Measurements from ENCODE around the gene USP24.

USP24 gene

GRCh38 chr1:55055951-55056631 lies 159.1 kb downstream of the USP24 start:
- no peak for DNase-seq (ENCODE audit: low read depth in 2 of 2)

GRCh38 chr1:55055084-55055882 lies 159.9 kb downstream of the USP24 start:
- no peak for DNase-seq (ENCODE audit: low read depth in 2 of 2)

- no peak for DNase-seq (ENCODE audit: low read depth in 2 of 2)
These were observed 160.8 kb downstream of the USP24 start for GRCh38 chr1:55054396-55054795.

GRCh38 chr1:55053265-55053954 lies 161.8 kb downstream of the USP24 start:
- DNase-seq (ENCODE audit: low read depth in 2 of 2), result no peak

- DNase-seq (ENCODE audit: low read depth in 2 of 2), result no peak
These were observed 162.7 kb downstream of the USP24 start for GRCh38 chr1:55052221-55053142.

GRCh38 chr1:55051621-55052020 lies 163.5 kb downstream of the USP24 start:
- no peak for DNase-seq (ENCODE audit: low read depth in 2 of 2)

- no peak for DNase-seq (ENCODE audit: low read depth in 2 of 2)
These were observed 164.0 kb downstream of the USP24 start for GRCh38 chr1:55051169-55051568.

GRCh38 chr1:55050283-55050682 lies 164.9 kb downstream of the USP24 start:
- DNase-seq (ENCODE audit: low read depth in 2 of 2), result no peak

- no peak for DNase-seq (ENCODE audit: low read depth in 2 of 2)
These were observed 165.3 kb downstream of the USP24 start for GRCh38 chr1:55049914-55050278.

GRCh38 chr1:55049271-55049913 lies 165.8 kb downstream of the USP24 start:
- no peak for DNase-seq (ENCODE audit: low read depth in 2 of 2)

GRCh38 chr1:55048453-55049270 lies 166.5 kb downstream of the USP24 start:
- no peak for DNase-seq (ENCODE audit: low read depth in 2 of 2)

- no peak for DNase-seq (ENCODE audit: low read depth in 2 of 2)
These were observed 167.6 kb downstream of the USP24 start for GRCh38 chr1:55047611-55048010.

GRCh38 chr1:55046871-55047270 lies 168.3 kb downstream of the USP24 start:
- no peak for DNase-seq (ENCODE audit: low read depth in 2 of 2)

GRCh38 chr1:55045430-55045829 lies 169.7 kb downstream of the USP24 start:
- DNase-seq (ENCODE audit: low read depth in 2 of 2), result no peak

GRCh38 chr1:55044617-55045397 lies 170.4 kb downstream of the USP24 start:
- no peak for DNase-seq (ENCODE audit: low read depth in 2 of 2)

GRCh38 chr1:55043726-55044125 lies 171.4 kb downstream of the USP24 start:
- DNase-seq (ENCODE audit: low read depth in 2 of 2), result no peak

- DNase-seq (ENCODE audit: low read depth in 2 of 2), result no peak
These were observed 172.2 kb downstream of the USP24 start for GRCh38 chr1:55043011-55043410.

- DNase-seq (ENCODE audit: low read depth in 2 of 2), result no peak
These were observed 173.6 kb downstream of the USP24 start for GRCh38 chr1:55041613-55042012.

GRCh38 chr1:55040933-55041494 lies 174.2 kb downstream of the USP24 start:
- no peak for DNase-seq (ENCODE audit: low read depth in 2 of 2)
